Endothelial cell of umbilical vein (primary cell): ENCODE results near the gene ZCWPW1. TPM values are rescaled to one million over a fixed set of nuclear protein-coding genes. Genes with fewer than 3 reads are reported as not detected.

ENCODE experiments used
- BruUV-seq: library from RNA; stranded (reverse); fragments of 400-500 nt; replicated peaks from 2 replicates; lab custom pipeline; 2021; lab: Mats Ljungman, UMichigan
- CTCF ChIA-PET: fragments of 300-600, 350-600 bp; sonication (Branson Sonifier 250); formaldehyde crosslinking; loops from one replicate; lab custom pipeline; 2021; ENCODE audit warnings: antibody characterized with exemption, inconsistent platforms; lab: Charles Lee
- POLR2A ChIA-PET: fragments of 300-600, 350-600 bp; sonication (Branson Sonifier 250); formaldehyde crosslinking; loops from one replicate; lab custom pipeline; 2021; ENCODE audit warnings: antibody characterized with exemption, inconsistent platforms; lab: Charles Lee
- DNase-seq: peaks from one replicate; pipeline ENCODE4 v3.0.0-alpha.2; 2011; ENCODE audit warnings: low read depth, low spot score
- FAIRE-seq: peaks from 2 replicates; lab custom pipeline; 2011; peaks lifted over from hg19 to GRCh38; lab: Jason Lieb, UNC
- H2AFZ ChIP-seq: 2 replicates; pipeline ENCODE4 v1.6.0; 2012; ENCODE audit warnings: low read depth, low read length, control low read depth, inconsistent platforms
- H3K27ac ChIP-seq: 2 replicates; pipeline ENCODE4 v1.5.1; 2011; ENCODE audit warnings: low read depth, mild to moderate bottlenecking, control low read depth, low read length, moderate library complexity; ENCODE audit not compliant: insufficient read depth
- H3K27me3 ChIP-seq, 2 experiments: 2 replicates each; pipeline versions ENCODE4 v1.6.0 to v1.6.1; 2011; ENCODE audit warnings: low read length in 2 of 2, mixed read lengths in 1 of 2; ENCODE audit not compliant: control insufficient read depth in 2 of 2, insufficient read depth in 2 of 2
- H3K36me3 ChIP-seq, 2 experiments: 2 replicates in 1 of 2; 3 replicates in 1 of 2; pipeline ENCODE4 v1.5.1; 2011; ENCODE audit warnings: low read length in 2 of 2, mild to moderate bottlenecking in 1 of 2, moderate library complexity in 1 of 2; ENCODE audit not compliant: control insufficient read depth in 2 of 2, insufficient read depth in 2 of 2; ENCODE audit errors: extremely low read depth in 1 of 2
- H3K4me1 ChIP-seq: 3 replicates; pipeline ENCODE4 v1.5.1; 2011; ENCODE audit warnings: mild to moderate bottlenecking, low read length; ENCODE audit not compliant: control insufficient read depth, insufficient read depth; ENCODE audit errors: extremely low read depth
- H3K4me2 ChIP-seq: 2 replicates; pipeline ENCODE4 v1.6.1; 2011; ENCODE audit warnings: low read length, control low read depth, mixed read lengths; ENCODE audit not compliant: insufficient read depth
- H3K4me3 ChIP-seq, 3 experiments: fragments of 200-600 bp in 1 of 3; sonication (generic), shearing (Covaris generic) in 1 of 3; replicated peaks in 1 of 3; 2 replicates each; pipeline ENCODE4 v1.5.1; 2011 to 2016; ENCODE audit warnings: control low read depth in 3 of 3, low read length in 3 of 3, mild to moderate bottlenecking in 2 of 3, inconsistent platforms in 1 of 3, low read depth in 1 of 3, moderate library complexity in 1 of 3; ENCODE audit not compliant: insufficient read depth in 1 of 3
- H3K79me2 ChIP-seq: 2 replicates; pipeline ENCODE4 v1.6.0; 2012; ENCODE audit warnings: low read length, inconsistent platforms; ENCODE audit not compliant: control insufficient read depth, insufficient read depth
- H3K9ac ChIP-seq: replicated peaks from 2 replicates; pipeline ENCODE3; 2011; ENCODE audit warnings: low read length, control low read depth; ENCODE audit not compliant: insufficient read depth; ENCODE audit errors: extremely low read depth
- H3K9me1 ChIP-seq: replicated peaks from 3 replicates; pipeline ENCODE4 v1.6.0; 2011; ENCODE audit warnings: mild to moderate bottlenecking, low read length; ENCODE audit not compliant: control insufficient read depth, insufficient read depth; ENCODE audit errors: extremely low read depth
- H3K9me3 ChIP-seq: replicated peaks from 2 replicates; pipeline ENCODE4 v1.5.1; 2012; ENCODE audit warnings: low read length, inconsistent platforms; ENCODE audit not compliant: control insufficient read depth, insufficient read depth
- H4K20me1 ChIP-seq: replicated peaks from 2 replicates; pipeline ENCODE3; 2011; ENCODE audit warnings: mild to moderate bottlenecking, low read length; ENCODE audit not compliant: control insufficient read depth, insufficient read depth; ENCODE audit errors: extremely low read depth
- CTCF ChIP-seq, 2 donors: IDR thresholded peaks; 1 replicate in 1 of 2; 2 replicates in 1 of 2; pipeline ENCODE4 v1.5.1; 2011; ENCODE audit warnings: low read length in 2 of 2, mild to moderate bottlenecking in 2 of 2, moderate library complexity in 2 of 2, control low read depth in 1 of 2, inconsistent platforms in 1 of 2, low read depth in 1 of 2; ENCODE audit not compliant: insufficient read depth in 1 of 2; ENCODE audit errors: extremely low read depth in 1 of 2
- EZH2 ChIP-seq: IDR thresholded peaks from 2 replicates; pipeline ENCODE4 v1.6.1; 2012; ENCODE audit warnings: borderline replicate concordance, low read depth, mild to moderate bottlenecking, moderate library complexity, low read length, inconsistent platforms; ENCODE audit not compliant: severe bottlenecking
- FOS ChIP-seq: IDR thresholded peaks from 2 replicates; pipeline ENCODE4 v1.6.1; 2011; ENCODE audit warnings: mild to moderate bottlenecking, low read length, moderate library complexity, borderline replicate concordance; ENCODE audit not compliant: insufficient read depth
- GATA2 ChIP-seq: IDR thresholded peaks from 2 replicates; pipeline ENCODE4 v1.7.0; 2011; ENCODE audit warnings: low read depth, mild to moderate bottlenecking, moderate library complexity, mixed read lengths, low read length; ENCODE audit not compliant: insufficient read length, insufficient read depth
- JUN ChIP-seq: IDR thresholded peaks from 2 replicates; pipeline ENCODE4 v1.6.1; 2011; ENCODE audit warnings: borderline replicate concordance, low read depth; ENCODE audit not compliant: insufficient read length, insufficient read depth
- MAX ChIP-seq: IDR thresholded peaks from 2 replicates; pipeline ENCODE4 v1.6.1; 2011; ENCODE audit not compliant: insufficient read depth, insufficient read length
- MYC ChIP-seq: IDR thresholded peaks from one replicate; pipeline ENCODE4 v1.6.1; 2011; ENCODE audit warnings: mild to moderate bottlenecking, low read depth, low read length
- POLR2A ChIP-seq: IDR thresholded peaks from 2 replicates; pipeline ENCODE4 v1.6.1; 2012; ENCODE audit warnings: low read depth, mild to moderate bottlenecking, control low read depth, low read length
- POLR2AphosphoS5 ChIP-seq: IDR thresholded peaks from 2 replicates; pipeline ENCODE4 v1.6.1; 2012; ENCODE audit warnings: low read depth, mild to moderate bottlenecking, control low read depth, low read length, moderate library complexity; ENCODE audit not compliant: insufficient read depth
- dilution Hi-C: fragments of 300-500 bp; cut with MboI; formaldehyde crosslinking; loops from one replicate; pipeline ENCODE4 v1.15.0; 2019; ENCODE audit warnings: low sequenced_read_pairs; ENCODE audit not compliant: extremely low pct_ligation_motif_present
- intact Hi-C: fragments of 100-400 bp; cut with micrococcal nuclease; formaldehyde crosslinking; loops from one replicate; pipeline ENCODE4 v1.10.0; 2022
- polyA plus RNA-seq, 4 experiments: library from polyadenylated mRNA; depleted of rRNA in 3 of 4; stranded (reverse) in 3 of 4; unstranded in 1 of 4; fragments of >200 nt; gene quantifications; 2 replicates each; pipeline versions ENCODE4 v1.2.1 to v1.2.3, GENCODE V29; 2011 to 2012; ENCODE audit warnings: missing spikeins in 1 of 4
- total RNA-seq: library from RNA; stranded (reverse); gene quantifications from 2 replicates; pipeline ENCODE4 v1.2.3, GENCODE V29; 2021

Gene ZCWPW1
- total and polyA plus RNA-seq, 2 donors (not counting 3 experiments of a cell fraction or from before 2014, with no cell fraction given) = 0.31 to 0.32 TPM

DNA sequence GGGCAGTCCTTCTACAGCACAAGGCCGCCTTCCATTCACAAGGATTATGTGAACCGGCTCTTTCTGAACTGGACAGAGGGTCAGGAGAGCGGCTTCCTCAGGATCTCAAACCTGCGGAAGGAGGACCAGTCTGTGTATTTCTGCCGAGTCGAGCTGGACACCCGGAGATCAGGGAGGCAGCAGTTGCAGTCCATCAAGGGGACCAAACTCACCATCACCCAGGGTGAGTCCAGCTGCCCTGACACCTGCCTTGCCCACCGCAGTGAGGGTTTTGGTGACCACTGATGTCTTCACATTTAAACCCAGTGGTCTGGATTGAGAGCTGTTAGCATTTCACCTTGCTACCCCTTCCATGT is 69.7 kb downstream of the ZCWPW1 start:
- Histone ChIP-seq H3K9me3 (no peaks in the 10 kb centered on the region), H3K27ac (no peak overlapping the region), H3K27me3 (no peaks in the 10 kb centered on the region), H3K9me1 (no peaks in the 10 kb centered on the region), H3K4me3 (no peak overlapping the region), H3K79me2 (no peaks in the 10 kb centered on the region), H2AFZ (no peak overlapping the region), H3K36me3 (peaks cover 2 to 63% of the 10 kb centered on the region in 2 experiments), H3K4me1 (no peaks in the 10 kb centered on the region), H3K9ac (no peak overlapping the region), H3K4me2 (no peak overlapping the region), H4K20me1 (no peaks in the 10 kb centered on the region)
- ChIA-PET CTCF (no interaction called here), POLR2A (no interaction called here)
- intact Hi-C loops (loop anchor here (5.0 kb wide), 1 partner anchor 48 kb away; no protein-coding TSS in a partner anchor), dilution Hi-C loops (no loop called here)
- no peak for DNase-seq
- FAIRE-seq = no peak
- BruUV-seq = no TSS peak
- TF ChIP-seq FOS (no peak), POLR2AphosphoS5 (no peak), JUN (no peak), POLR2A (no peak), GATA2 (no peak), MYC (no peak), MAX (no peak), CTCF (IDR thresholded peaks at IDR 0.05; ENCODE audit: extremely low read depth in 1 of 2, insufficient read depth in 1 of 2, low read depth in 1 of 2, low read length in 2 of 2) (no peak), EZH2 (no peak)
